Peyer's patch (tissue), 4 donors: ENCODE results near the gene RIPPLY1.

Experiments
- POLR2A ChIP-seq, 2 donors: fragments of 450-650 bp; IDR thresholded peaks; one replicate each; pipeline ENCODE4 v1.5.1; 2017; ENCODE audit warnings: antibody characterized with exemption in 2 of 2, mild to moderate bottlenecking in 2 of 2, moderate library complexity in 2 of 2
- TF ChIP-seq, protein P1 (sequence below), 6 experiments: fragments of 450-650 bp in 4 of 6; fragments of 200-600 bp in 2 of 6; sonication (generic) in 1 of 6; IDR thresholded peaks; one replicate each; pipeline ENCODE4 v1.5.1; 2017 to 2019; ENCODE audit warnings: antibody characterized with exemption in 6 of 6, mild to moderate bottlenecking in 3 of 6, moderate library complexity in 1 of 6

DNA sequence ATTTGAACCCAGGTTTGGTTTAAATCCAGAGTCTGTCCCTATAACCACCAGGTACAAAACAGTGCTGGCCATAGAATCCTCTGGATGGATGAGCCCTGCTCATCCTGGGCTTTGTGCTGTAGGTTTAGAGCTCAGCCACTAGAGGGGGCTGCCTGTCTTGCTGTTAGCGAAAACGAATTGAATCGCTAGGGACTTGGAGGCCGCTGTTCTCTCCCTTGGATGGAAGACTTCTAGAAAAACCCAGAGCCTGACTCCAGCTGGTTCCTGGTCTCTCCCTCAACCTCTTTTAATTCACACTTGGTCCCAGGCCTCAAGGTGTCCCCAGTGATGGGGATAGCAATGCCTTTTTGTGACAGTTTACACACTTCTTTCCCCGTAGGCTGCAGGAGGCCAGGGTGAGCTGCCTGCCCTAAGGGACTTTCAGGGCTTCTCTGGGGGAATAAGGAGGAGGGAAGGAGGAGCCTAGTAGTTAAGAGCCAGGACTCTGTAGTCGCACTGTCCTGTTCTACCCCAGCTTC, 8.7 kb downstream of the RIPPLY1 start:
- TF ChIP-seq, protein P1, sequence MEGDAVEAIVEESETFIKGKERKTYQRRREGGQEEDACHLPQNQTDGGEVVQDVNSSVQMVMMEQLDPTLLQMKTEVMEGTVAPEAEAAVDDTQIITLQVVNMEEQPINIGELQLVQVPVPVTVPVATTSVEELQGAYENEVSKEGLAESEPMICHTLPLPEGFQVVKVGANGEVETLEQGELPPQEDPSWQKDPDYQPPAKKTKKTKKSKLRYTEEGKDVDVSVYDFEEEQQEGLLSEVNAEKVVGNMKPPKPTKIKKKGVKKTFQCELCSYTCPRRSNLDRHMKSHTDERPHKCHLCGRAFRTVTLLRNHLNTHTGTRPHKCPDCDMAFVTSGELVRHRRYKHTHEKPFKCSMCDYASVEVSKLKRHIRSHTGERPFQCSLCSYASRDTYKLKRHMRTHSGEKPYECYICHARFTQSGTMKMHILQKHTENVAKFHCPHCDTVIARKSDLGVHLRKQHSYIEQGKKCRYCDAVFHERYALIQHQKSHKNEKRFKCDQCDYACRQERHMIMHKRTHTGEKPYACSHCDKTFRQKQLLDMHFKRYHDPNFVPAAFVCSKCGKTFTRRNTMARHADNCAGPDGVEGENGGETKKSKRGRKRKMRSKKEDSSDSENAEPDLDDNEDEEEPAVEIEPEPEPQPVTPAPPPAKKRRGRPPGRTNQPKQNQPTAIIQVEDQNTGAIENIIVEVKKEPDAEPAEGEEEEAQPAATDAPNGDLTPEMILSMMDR (IDR thresholded peaks at IDR 0.05): peak in 5 of 6 experiments; percentile 22 to 73 (median 66)
- no peak for TF ChIP-seq POLR2A (IDR thresholded peaks at IDR 0.05)
